Measurements from ENCODE around the gene DCTN5.
"Not testable (repeated sequence)": the region's sequence is repeated elsewhere in the genome, so short reads cannot be mapped to it uniquely, and the experiment has no call there.

Gene DCTN5

GRCh38 chr16:23629516-23629915 lies 11.8 kb upstream of the DCTN5 start:
- DNase-seq (ENCODE audit: extremely low spot score) = no peak
- TF ChIP-seq CTCF (IDR thresholded peaks at IDR 0.05; ENCODE audit: control extremely low read depth, extremely low read depth, low read depth, missing control alignments) = no peak
- POLR2A ChIA-PET = no interaction called here
- CTCF ChIA-PET = interaction anchor here (1.1 to 1.6 kb wide), 4 partner anchors 10 to 33 kb away, joined by 3 to 4 read pairs (median 4); no protein-coding TSS in a partner anchor

- DNase-seq (ENCODE audit: extremely low spot score); POLR2A ChIA-PET: not testable (repeated sequence)
- CTCF ChIA-PET = interaction anchor here (2.3 kb wide), 1 partner anchor 10 kb away, joined by 7 read pairs; the partner anchor contains the start of gene DCTN5
Measured at GRCh38 chr16:23631874-23632273, 9.4 kb upstream of the DCTN5 start.

- CTCF ChIA-PET = interaction anchor here (0.9 kb wide), 1 partner anchor 77 kb away, joined by 3 read pairs; the partner anchor contains the start of gene UBFD1
- no peak for DNase-seq (ENCODE audit: extremely low spot score)
- POLR2A ChIA-PET = no interaction called here
- TF ChIP-seq CTCF (IDR thresholded peaks at IDR 0.05; ENCODE audit: control extremely low read depth, extremely low read depth, low read depth, missing control alignments) = no peak
Measured at GRCh38 chr16:23634461-23635036, 6.7 kb upstream of the DCTN5 start.

- POLR2A ChIA-PET = no interaction called here
- no peak for DNase-seq (ENCODE audit: extremely low spot score)
- TF ChIP-seq CTCF (IDR thresholded peaks at IDR 0.05; ENCODE audit: control extremely low read depth, extremely low read depth, low read depth, missing control alignments) = no peak
- CTCF ChIA-PET = no interaction called here
Measured at GRCh38 chr16:23635958-23636357, 5.3 kb upstream of the DCTN5 start.

GRCh38 chr16:23640615-23640930 lies 693 bp upstream of the DCTN5 start:
- POLR2A ChIA-PET = no interaction called here
- CTCF ChIA-PET = interaction anchor here (0.8 to 1.3 kb wide), 3 partner anchors 10 to 21 kb away, joined by 3 read pairs; no protein-coding TSS in a partner anchor
- DNase-seq (ENCODE audit: extremely low spot score) = no peak

GRCh38 chr16:23642246-23642774 lies 1.0 kb downstream of the DCTN5 start:
- ChIA-PET POLR2A (no interaction called here), CTCF (interaction anchor here (1.2 to 1.8 kb wide), 4 partner anchors 9 to 85 kb away, joined by 3 to 7 read pairs (median 4); partner anchors contain the start of genes EARS2 and UBFD1)
- DNase-seq (ENCODE audit: extremely low spot score) = no peak
- TF ChIP-seq CTCF (IDR thresholded peaks at IDR 0.05; ENCODE audit: control extremely low read depth, extremely low read depth, low read depth, missing control alignments) = no peak

More at GRCh38 chr16:23640615-23640930, 693 bp upstream of the DCTN5 start:
- TF ChIP-seq CTCF (IDR thresholded peaks at IDR 0.05; ENCODE audit: control extremely low read depth, extremely low read depth, low read depth, missing control alignments) = no peak

GRCh38 chr16:23650674-23651416 lies 9.6 kb downstream of the DCTN5 start:
- ChIA-PET CTCF (interaction anchor here (1.0 to 2.1 kb wide), 7 partner anchors 11 to 93 kb away, joined by 3 to 7 read pairs (median 4); partner anchors contain the start of genes PLK1 and UBFD1), POLR2A (interaction anchor here (1.3 kb wide), 1 partner anchor 13 kb away, joined by 3 read pairs; no protein-coding TSS in a partner anchor)
- no peak for TF ChIP-seq CTCF (IDR thresholded peaks at IDR 0.05; ENCODE audit: control extremely low read depth, extremely low read depth, low read depth, missing control alignments)
- no peak for DNase-seq (ENCODE audit: extremely low spot score)

Data from GM10248 (cell line).